Colon (tissue), 2 donors: ENCODE data around the gene TRAF7.

Experiments
- FAIRE-seq: peaks from 2 replicates; lab custom pipeline; 2012; peaks lifted over from hg19 to GRCh38; lab: Jason Lieb, UNC
- donor health status: control.
- donor health status: control.

TRAF7 gene

DNA sequence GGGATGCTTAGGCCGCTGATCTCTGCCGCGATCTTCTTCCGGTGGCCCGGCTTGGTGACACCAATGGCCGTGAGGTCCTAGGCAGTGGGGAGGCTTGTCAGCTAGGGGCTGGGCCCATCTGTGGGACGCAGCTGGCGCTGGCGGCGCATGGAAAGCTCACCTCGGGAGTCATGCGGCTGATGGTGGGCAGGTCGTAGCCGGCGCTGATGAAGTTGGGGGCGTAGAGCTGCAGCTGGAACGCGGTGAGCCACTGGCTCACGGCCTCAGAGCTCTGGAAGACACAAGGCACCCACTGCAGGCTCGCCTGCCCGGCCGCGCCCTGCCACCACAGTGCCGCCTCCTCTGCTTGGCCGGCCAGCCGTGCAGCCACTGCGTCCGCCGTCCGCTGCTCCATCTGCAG is 28.1 kb downstream of the TRAF7 start:
- no peak for FAIRE-seq

DNA sequence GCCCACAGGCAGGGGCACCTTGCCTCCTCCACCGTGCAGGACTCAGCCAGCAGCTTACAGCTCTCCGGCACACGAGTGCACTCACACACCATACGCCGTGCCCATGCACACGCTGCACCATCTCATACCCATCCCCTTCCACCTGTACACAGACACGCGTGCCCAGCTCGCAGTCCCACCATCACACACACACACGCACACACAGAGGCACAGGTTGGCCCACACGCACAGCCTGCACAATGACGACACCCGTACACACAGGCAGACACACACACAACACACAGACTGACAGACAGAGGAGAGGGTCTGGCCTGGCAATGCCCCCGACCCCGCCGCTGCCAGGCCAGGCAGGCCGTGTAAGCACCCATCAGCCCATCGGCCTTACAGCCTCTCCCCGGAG is 28.8 kb downstream of the TRAF7 start:
- FAIRE-seq, result no peak

DNA sequence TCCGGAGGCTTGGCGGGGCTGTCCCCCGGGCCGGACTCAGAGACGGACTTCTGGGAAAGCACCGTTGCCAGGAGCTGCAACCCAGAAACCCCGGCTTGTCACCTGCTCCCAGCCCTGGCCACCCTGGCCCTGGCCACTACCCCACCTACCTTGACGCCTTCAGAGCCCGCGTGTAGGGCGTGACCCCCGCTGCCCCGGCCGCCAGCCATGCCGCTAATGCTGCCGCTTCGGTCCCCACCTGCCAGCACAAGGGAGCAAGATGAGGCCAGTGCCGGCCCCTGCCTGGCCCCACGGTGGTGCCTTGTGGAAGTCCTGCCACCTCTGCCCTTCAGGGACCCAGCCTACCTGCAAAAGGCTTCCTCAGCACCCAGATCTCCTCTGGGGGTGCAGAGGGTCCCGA is 29.4 kb downstream of the TRAF7 start:
- no peak for FAIRE-seq

DNA sequence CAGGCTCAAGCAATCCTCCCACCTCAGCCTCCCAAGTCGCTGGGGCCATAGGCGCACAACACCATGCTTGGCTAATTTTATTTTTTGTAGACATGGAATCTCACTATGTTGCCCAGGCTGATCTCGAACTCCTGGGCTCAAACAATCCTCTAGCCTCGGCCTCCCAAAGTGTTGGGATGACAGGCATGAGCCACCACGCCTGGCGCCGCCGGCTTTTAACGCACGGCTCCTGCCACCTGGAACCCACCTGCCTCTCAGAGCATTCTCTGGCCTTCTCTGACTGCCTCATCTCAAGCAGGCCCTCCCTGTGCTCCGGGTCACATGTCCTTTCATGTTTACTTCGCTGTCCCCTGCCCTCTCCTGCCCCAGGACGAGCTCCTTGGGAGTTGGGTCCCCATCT is 30.5 kb downstream of the TRAF7 start:
- FAIRE-seq, result no peak

DNA sequence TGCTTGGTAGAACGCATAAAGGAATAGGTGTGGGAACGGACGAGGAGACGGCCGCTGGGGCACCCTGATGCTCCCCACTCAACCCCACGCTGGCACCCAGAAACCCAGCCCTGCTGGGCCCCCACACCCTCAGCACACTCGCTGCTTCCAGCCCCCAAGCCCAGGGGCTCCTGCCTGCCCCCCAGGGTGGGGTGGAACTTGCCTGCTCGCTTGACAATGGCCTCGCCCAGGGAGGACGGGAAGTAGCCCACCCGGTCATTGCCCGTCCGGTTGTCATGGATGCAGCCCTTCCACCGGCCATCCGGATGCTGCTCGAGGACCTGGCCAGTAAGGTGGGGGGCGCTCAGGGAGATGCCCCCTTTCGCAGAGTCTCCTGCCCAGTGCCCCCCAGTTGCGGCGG is 30.9 kb downstream of the TRAF7 start:
- no peak for FAIRE-seq

- FAIRE-seq, result no peak
Measured at GRCh38 chr16:2187212-2187611, 31.6 kb downstream of the TRAF7 start.

DNA sequence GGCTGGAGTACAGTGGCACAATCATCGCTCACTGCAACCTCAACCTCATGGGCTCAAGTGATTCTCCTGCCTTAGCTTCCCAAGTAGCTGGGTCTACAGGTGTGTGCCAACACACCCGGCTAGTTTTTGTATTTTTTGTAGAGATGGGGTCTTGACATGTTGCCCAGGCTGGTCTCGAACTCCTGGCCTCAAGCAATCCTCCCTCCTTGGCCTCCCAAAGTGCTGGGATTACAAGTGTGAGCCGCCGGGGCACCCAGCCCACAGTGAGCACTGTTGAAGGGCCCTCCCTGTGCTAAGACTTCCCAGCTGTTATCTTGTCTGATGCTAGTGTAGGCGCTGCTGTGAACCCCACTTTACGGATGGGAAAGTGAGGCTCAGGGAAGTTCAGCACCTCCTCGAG is 32.8 kb downstream of the TRAF7 start:
- no peak for FAIRE-seq

DNA sequence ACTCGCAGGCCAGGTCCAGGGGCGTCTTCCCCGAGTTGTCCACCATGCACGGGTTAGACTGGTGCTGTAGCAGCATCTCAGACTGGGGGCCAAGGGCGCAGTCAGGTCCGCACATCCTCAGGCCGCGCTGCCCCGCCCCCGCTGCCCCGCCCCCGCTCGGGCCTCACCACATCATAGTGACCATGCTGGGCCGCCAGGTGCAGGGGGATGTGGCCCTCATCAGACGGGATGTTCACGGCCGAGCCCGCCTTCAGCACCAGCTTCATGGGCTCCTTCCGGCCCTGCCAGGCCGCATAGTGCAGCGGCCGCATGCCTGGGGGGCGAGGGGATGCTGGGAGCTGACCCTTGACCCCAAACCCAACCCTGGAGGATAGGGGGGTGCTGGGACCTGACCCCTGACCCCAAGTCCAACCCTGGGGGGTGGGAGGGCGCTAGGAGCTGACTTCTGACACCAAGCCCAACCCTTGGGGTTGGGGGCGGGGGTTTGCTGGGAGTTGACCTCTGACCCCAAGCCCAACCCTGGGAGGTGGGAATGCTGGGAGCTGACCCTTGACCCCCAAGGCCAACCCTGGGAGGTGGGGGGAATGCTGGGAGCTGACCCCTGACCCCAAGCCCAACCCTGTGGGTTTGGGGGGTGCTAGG is 33.8 kb downstream of the TRAF7 start:
- no peak for FAIRE-seq

- no peak for FAIRE-seq
Measured at GRCh38 chr16:2190002-2190658, 34.5 kb downstream of the TRAF7 start.

- FAIRE-seq, result no peak
Measured at GRCh38 chr16:2190659-2191445, 35.3 kb downstream of the TRAF7 start.

DNA sequence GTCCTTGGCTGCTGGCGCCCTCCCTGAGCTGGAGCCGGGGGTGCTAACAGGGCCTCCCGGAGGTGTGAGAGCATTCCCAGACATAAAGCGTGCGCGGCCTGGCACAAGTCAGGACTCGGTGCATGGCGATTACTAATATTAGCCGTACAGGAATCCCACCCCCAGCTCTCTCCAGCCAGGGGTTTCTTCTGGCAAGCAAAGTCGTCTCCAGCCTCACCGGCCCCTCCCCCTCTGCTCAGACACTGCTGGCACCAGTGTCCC is 35.8 kb downstream of the TRAF7 start:
- FAIRE-seq, result no peak

GRCh38 chr16:2194166-2194834 is 38.7 kb downstream of the TRAF7 start:
- FAIRE-seq, result no peak

DNA sequence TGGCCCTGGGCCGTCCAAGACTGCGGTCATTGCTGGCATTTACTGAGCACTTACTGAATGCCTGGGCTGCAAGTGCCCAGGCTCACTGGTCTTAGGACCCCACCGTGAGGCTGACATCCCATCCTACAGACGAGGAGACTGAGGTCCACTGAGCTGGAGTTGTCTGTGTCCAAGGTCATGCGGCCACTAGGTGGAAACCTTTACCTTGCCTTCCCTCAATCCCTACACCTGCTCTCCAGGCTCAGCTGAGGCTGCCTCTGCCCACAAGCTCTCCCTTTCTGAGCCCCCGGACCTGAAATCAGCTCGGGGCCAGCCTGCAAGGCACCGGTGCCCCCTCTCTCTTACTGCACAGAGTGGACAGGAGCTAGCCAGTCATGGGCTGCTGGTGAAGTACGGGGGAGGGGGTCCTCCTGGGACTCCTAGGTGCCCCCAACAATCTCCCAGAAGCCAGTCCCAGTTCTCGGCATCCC is 39.3 kb downstream of the TRAF7 start:
- FAIRE-seq, result no peak

- FAIRE-seq, result no peak
Measured at GRCh38 chr16:2195322-2196161, 40.0 kb downstream of the TRAF7 start.

DNA sequence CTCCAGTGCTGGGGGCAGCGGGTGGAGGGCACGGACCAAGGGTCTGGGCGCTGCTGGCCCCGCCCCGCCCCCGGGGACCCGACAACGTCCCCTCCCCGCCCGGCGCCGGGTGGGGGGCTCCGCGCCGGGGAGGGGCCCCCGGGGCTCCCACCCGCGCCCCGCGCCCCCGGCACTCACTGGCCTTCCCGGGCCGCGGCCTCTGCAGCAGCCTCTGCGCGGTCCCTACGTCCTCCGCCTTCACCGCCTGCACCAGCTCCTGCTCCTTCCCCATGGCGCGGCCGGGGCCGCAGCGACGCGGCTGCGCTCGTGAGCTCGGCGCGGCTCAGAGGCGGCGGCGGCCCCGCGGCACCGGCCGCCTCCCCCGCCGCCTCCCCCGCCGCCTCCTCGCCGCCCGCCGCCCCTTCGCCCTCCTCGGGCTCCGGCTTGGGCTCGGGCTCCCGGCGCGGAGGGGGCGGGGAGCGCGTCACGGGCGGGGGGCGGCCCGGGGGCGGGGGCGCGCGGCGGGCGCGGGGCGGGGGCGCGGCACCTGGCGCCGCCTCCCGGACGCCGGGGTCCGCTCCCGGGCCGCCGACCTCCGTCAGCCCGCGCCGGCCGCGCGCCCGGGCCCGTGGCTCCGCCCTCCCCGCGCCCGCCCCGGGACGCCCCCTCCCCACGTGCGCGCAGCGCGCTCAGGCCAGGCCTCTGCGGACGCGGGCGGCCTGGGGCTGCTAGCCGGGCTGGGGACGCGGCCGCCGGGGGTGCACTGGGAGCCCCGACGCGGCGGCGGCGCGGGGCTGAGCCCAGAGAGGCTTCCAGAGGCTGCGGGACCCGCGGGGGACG is 40.8 kb downstream of the TRAF7 start, which contains the start of gene CASKIN1:
CASKIN1 (minus strand) TSS at position 444 of the 819 bp plus-strand sequence; CDS start at position 271, 173 bp downstream.
- no peak for FAIRE-seq

- no peak for FAIRE-seq
Measured at GRCh38 chr16:2196981-2197511, 41.5 kb downstream of the TRAF7 start.

DNA sequence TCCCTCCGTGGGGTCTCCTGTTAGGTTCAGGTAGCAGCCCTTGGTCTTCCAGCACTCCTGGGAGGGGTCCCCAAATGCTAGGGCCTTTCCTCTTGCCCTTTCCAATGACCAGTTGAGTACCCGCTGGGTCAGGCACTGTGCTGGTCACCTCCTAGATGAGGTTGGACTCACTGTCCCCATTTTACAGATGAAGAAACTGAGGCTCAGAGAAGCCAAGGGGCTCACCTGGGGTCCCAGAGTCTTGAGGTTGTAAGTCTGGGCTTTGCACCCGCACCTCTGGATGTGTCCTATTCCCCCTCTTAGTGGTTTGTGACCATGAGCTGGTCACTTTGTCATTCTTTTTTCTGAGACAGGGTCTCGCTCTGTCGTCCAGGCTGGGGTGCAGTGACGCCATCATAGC is 42.2 kb downstream of the TRAF7 start:
- no peak for FAIRE-seq

- no peak for FAIRE-seq
Measured at GRCh38 chr16:2198283-2198682, 42.7 kb downstream of the TRAF7 start.

DNA sequence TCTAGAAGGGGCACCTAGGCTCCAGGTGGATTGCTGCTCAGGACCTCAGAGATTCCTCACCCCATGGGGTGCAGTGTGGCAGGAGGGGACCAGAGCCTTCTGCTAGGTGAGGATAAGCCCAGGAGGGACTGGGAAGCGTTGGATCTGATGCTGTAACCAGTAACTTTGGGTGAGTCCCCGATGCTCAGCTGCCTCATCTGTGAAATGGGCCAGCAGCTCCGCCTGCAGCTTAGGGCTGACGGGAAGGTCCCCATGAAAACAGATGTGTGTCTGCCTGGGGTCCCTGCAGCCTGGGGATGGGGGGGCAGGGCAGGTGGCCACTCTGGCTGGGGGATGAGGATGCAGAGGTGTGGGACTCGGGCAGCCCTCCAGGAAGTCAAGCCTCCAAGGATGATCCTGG is 43.5 kb downstream of the TRAF7 start:
- no peak for FAIRE-seq

GRCh38 chr16:2199621-2200139 is 44.1 kb downstream of the TRAF7 start:
- no peak for FAIRE-seq

GRCh38 chr16:2200313-2200712 is 44.7 kb downstream of the TRAF7 start:
- FAIRE-seq, result no peak
